WTC11 (cell line): ENCODE measurements around the gene TM9SF3. TPM values are rescaled to one million over a fixed set of nuclear protein-coding genes. Genes with fewer than 3 reads are reported as not detected.

Experiments
- ATAC-seq: fragments of 200-7000 bp; cut with Tn5 transposase; 2 replicates; pipeline ENCODE4 v1.10.0; 2021; ENCODE audit warnings: mild to moderate bottlenecking, moderate library complexity
- CTCF ChIA-PET: fragments of 300-600 bp; sonication (Branson Sonifier 250); formaldehyde crosslinking; loops from one replicate; lab custom pipeline; 2021; ENCODE audit warnings: antibody characterized with exemption; lab: Charles Lee
- POLR2A ChIA-PET: fragments of 350-600 bp; sonication (Branson Sonifier 250); formaldehyde crosslinking; loops from one replicate; lab custom pipeline; 2021; ENCODE audit warnings: antibody characterized with exemption; lab: Charles Lee
- DNase-seq: peaks from one replicate; pipeline ENCODE4 v3.0.0; 2021; ENCODE audit warnings: low spot score
- H3K27ac Mint-ChIP-seq: 2 replicates; pipeline ENCODE4 v1.8.0; 2021; ENCODE audit warnings: mixed read lengths
- H3K27me3 Mint-ChIP-seq: 2 replicates; pipeline ENCODE4 v1.8.0; 2021; ENCODE audit warnings: low read depth, mild to moderate bottlenecking, moderate library complexity, mixed read lengths
- H3K36me3 Mint-ChIP-seq: 2 replicates; pipeline ENCODE4 v1.8.0; 2021; ENCODE audit warnings: mixed read lengths
- H3K4me1 Mint-ChIP-seq: 2 replicates; pipeline ENCODE4 v1.8.0; 2022; ENCODE audit warnings: mixed read lengths
- H3K4me3 Mint-ChIP-seq: 2 replicates; pipeline ENCODE4 v1.8.0; 2021; ENCODE audit warnings: mild to moderate bottlenecking, moderate library complexity, mixed read lengths
- H3K9me3 Mint-ChIP-seq: 2 replicates; pipeline ENCODE4 v1.8.0; 2021; ENCODE audit warnings: mixed read lengths
- FOXJ3 ChIP-seq: sonication (generic); formaldehyde crosslinking; IDR thresholded peaks from 2 replicates; pipeline ENCODE4 v1.9.0; 2021; ENCODE audit warnings: missing genetic modification reagents, mild to moderate bottlenecking, borderline replicate concordance
- GABPB1 ChIP-seq: sonication (generic); formaldehyde crosslinking; IDR thresholded peaks from 2 replicates; pipeline ENCODE4 v1.8.1; 2023; ENCODE audit warnings: mild to moderate bottlenecking, missing genetic modification reagents
- GRHL2 ChIP-seq: fragments of 250-450 bp; sonication (Bioruptor Pico); IDR thresholded peaks from 2 replicates; pipeline ENCODE4 v1.8.0; 2022; ENCODE audit warnings: mild to moderate bottlenecking, moderate library complexity; ENCODE audit not compliant: insufficient replicate concordance, severe bottlenecking
- GTF2I ChIP-seq: fragments of 250-450 bp; sonication (Bioruptor Pico); conservative IDR thresholded peaks from 2 replicates; pipeline ENCODE4 v1.4.0; 2021; ENCODE audit warnings: mild to moderate bottlenecking
- IRF2 ChIP-seq: sonication (generic); formaldehyde crosslinking; IDR thresholded peaks from 2 replicates; pipeline ENCODE4 v1.8.0; 2022; ENCODE audit warnings: low read depth, missing genetic modification reagents, borderline replicate concordance
- JAZF1 ChIP-seq: fragments of 250-450 bp; sonication (Bioruptor Pico); IDR thresholded peaks from 2 replicates; pipeline ENCODE4 v1.9.0; 2021; ENCODE audit warnings: moderate library complexity, mild to moderate bottlenecking, inconsistent platforms
- MXD4 ChIP-seq: fragments of 250-450 bp; sonication (Bioruptor Pico); IDR thresholded peaks from 2 replicates; pipeline ENCODE4 v1.8.0; 2021; ENCODE audit warnings: mild to moderate bottlenecking, moderate library complexity, borderline replicate concordance
- NFE2L1 ChIP-seq: sonication (generic); formaldehyde crosslinking; IDR thresholded peaks from 2 replicates; pipeline ENCODE4 v1.8.1; 2023; ENCODE audit warnings: missing genetic modification reagents
- NFYB ChIP-seq: sonication (generic); formaldehyde crosslinking; conservative IDR thresholded peaks from 2 replicates; pipeline ENCODE4 v1.8.0; 2022; ENCODE audit warnings: low read depth, missing genetic modification reagents
- NR2C2 ChIP-seq: sonication (generic); formaldehyde crosslinking; IDR thresholded peaks from 2 replicates; pipeline ENCODE4 v1.8.0; 2022; ENCODE audit warnings: mild to moderate bottlenecking, missing genetic modification reagents
- OVOL2 ChIP-seq: fragments of 250-450 bp; sonication (Bioruptor Pico); IDR thresholded peaks from 2 replicates; pipeline ENCODE4 v1.9.0; 2021; ENCODE audit warnings: mild to moderate bottlenecking, borderline replicate concordance
- SOX15 ChIP-seq: fragments of 250-450 bp; sonication (Bioruptor Pico); IDR thresholded peaks from 2 replicates; pipeline ENCODE4 v1.9.0; 2021; ENCODE audit warnings: mild to moderate bottlenecking
- SP1 ChIP-seq: sonication (generic); formaldehyde crosslinking; conservative IDR thresholded peaks from 2 replicates; pipeline ENCODE4 v1.8.1; 2022; ENCODE audit warnings: missing genetic modification reagents
- TCF7 ChIP-seq: sonication (generic); formaldehyde crosslinking; IDR thresholded peaks from 2 replicates; pipeline ENCODE4 v1.8.0; 2022; ENCODE audit warnings: mild to moderate bottlenecking, low read depth, missing genetic modification reagents, moderate library complexity
- ZBTB21 ChIP-seq: sonication (generic); formaldehyde crosslinking; IDR thresholded peaks from 2 replicates; pipeline ENCODE4 v1.8.1; 2023; ENCODE audit warnings: mild to moderate bottlenecking, missing genetic modification reagents, borderline replicate concordance
- ZNF121 ChIP-seq: sonication (generic); formaldehyde crosslinking; IDR thresholded peaks from 2 replicates; pipeline ENCODE4 v1.8.0; 2023; ENCODE audit warnings: missing genetic modification reagents
- ZNF138 ChIP-seq: sonication (generic); formaldehyde crosslinking; conservative IDR thresholded peaks from 2 replicates; pipeline ENCODE4 v1.8.1; 2022; ENCODE audit warnings: mild to moderate bottlenecking, moderate library complexity, missing genetic modification reagents
- ZNF416 ChIP-seq: fragments of 250-450 bp; sonication (Bioruptor Pico); IDR thresholded peaks from 2 replicates; pipeline ENCODE4 v1.9.0; 2021; ENCODE audit warnings: mild to moderate bottlenecking, inconsistent platforms
- total RNA-seq: library from RNA; stranded (reverse); gene quantifications from 3 replicates; pipeline ENCODE4 v1.2.3, GENCODE V29; 2021
- TF ChIP-seq, protein P1 (sequence below): fragments of 200-600 bp; IDR thresholded peaks from 2 replicates; pipeline ENCODE4 v1.8.0; 2022; ENCODE audit warnings: antibody characterized with exemption
- TF ChIP-seq, protein P2 (sequence below): sonication (generic); formaldehyde crosslinking; IDR thresholded peaks from 2 replicates; pipeline ENCODE4 v1.8.1; 2022; ENCODE audit warnings: missing genetic modification reagents, borderline replicate concordance
- TF ChIP-seq, protein P3 (sequence below): fragments of 250-450 bp; sonication (Bioruptor Pico); IDR thresholded peaks from 2 replicates; pipeline ENCODE4 v1.8.0; 2021; ENCODE audit warnings: mild to moderate bottlenecking
- TF ChIP-seq, protein P4 (sequence below): sonication (generic); formaldehyde crosslinking; IDR thresholded peaks from 2 replicates; pipeline ENCODE4 v1.8.1; 2022; ENCODE audit warnings: low read depth, missing genetic modification reagents, borderline replicate concordance
- TF ChIP-seq, protein P5 (sequence below): sonication (generic); formaldehyde crosslinking; IDR thresholded peaks from 2 replicates; pipeline ENCODE4 v1.8.0; 2023; ENCODE audit warnings: mild to moderate bottlenecking, missing genetic modification reagents
- TF ChIP-seq, protein P6 (sequence below): sonication (generic); formaldehyde crosslinking; IDR thresholded peaks from 2 replicates; pipeline ENCODE4 v1.8.1; 2022; ENCODE audit warnings: mild to moderate bottlenecking, missing genetic modification reagents, moderate library complexity, borderline replicate concordance

Gene TM9SF3
- total RNA-seq, 1 experiment from 2014 or later, result 116 TPM

DNA sequence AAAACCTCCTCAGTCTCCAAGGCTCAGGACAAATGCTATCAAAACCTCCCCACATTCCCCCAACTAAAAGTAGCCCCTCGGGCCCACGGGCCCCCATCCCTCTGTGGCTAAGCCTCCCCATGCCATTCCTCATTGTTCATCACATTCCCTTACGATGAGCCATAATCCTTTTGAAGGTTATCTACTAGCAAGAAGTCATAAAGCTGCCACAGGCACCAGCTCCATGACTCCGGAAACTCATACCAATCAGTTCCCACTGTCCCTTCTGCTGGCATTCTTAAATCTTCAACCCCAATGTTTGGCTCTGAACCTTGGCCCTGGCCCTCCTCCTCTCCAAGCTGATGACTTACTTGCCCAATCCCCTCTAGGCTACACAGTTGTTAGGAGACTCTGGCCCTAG is 19.4 kb upstream of the TM9SF3 start:
- DNase-seq, result no peak
- CTCF ChIA-PET, result interaction anchor here (0.7 kb wide), 1 partner anchor 235 kb away, joined by 3 read pairs; no protein-coding TSS in a partner anchor
- Mint-ChIP-seq H3K9me3 (no peaks in the 10 kb centered on the region), H3K27ac (no peak overlapping the region), H3K27me3 (no peaks in the 10 kb centered on the region), H3K4me1 (peaks cover 7% of the 10 kb centered on the region; the same call in 1 of the 2 replicates), H3K36me3 (no peaks in the 10 kb centered on the region), H3K4me3 (no peak overlapping the region)
- TF ChIP-seq OVOL2, result no peak
- no peak for TF ChIP-seq TCF7 (CRISPR knock-in tag)
- no peak for TF ChIP-seq MXD4 (CRISPR knock-in tag)
- TF ChIP-seq JAZF1 (CRISPR knock-in tag), result no peak
- TF ChIP-seq GTF2I (CRISPR knock-in tag), result no peak
- no peak for TF ChIP-seq SP1 (CRISPR knock-in tag)
- no peak for TF ChIP-seq ZNF416
- no peak for TF ChIP-seq GRHL2 (CRISPR knock-in tag)
- TF ChIP-seq, protein P1, sequence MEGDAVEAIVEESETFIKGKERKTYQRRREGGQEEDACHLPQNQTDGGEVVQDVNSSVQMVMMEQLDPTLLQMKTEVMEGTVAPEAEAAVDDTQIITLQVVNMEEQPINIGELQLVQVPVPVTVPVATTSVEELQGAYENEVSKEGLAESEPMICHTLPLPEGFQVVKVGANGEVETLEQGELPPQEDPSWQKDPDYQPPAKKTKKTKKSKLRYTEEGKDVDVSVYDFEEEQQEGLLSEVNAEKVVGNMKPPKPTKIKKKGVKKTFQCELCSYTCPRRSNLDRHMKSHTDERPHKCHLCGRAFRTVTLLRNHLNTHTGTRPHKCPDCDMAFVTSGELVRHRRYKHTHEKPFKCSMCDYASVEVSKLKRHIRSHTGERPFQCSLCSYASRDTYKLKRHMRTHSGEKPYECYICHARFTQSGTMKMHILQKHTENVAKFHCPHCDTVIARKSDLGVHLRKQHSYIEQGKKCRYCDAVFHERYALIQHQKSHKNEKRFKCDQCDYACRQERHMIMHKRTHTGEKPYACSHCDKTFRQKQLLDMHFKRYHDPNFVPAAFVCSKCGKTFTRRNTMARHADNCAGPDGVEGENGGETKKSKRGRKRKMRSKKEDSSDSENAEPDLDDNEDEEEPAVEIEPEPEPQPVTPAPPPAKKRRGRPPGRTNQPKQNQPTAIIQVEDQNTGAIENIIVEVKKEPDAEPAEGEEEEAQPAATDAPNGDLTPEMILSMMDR, result no peak
- TF ChIP-seq, protein P2, sequence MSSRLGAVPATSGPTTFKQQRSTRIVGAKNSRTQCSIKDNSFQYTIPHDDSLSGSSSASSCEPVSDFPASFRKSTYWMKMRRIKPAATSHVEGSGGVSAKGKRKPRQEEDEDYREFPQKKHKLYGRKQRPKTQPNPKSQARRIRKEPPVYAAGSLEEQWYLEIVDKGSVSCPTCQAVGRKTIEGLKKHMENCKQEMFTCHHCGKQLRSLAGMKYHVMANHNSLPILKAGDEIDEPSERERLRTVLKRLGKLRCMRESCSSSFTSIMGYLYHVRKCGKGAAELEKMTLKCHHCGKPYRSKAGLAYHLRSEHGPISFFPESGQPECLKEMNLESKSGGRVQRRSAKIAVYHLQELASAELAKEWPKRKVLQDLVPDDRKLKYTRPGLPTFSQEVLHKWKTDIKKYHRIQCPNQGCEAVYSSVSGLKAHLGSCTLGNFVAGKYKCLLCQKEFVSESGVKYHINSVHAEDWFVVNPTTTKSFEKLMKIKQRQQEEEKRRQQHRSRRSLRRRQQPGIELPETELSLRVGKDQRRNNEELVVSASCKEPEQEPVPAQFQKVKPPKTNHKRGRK (CRISPR knock-in tag), result no peak
- TF ChIP-seq ZBTB21, result no peak
- no peak for TF ChIP-seq ZNF121 (CRISPR knock-in tag)
- TF ChIP-seq, protein P3, sequence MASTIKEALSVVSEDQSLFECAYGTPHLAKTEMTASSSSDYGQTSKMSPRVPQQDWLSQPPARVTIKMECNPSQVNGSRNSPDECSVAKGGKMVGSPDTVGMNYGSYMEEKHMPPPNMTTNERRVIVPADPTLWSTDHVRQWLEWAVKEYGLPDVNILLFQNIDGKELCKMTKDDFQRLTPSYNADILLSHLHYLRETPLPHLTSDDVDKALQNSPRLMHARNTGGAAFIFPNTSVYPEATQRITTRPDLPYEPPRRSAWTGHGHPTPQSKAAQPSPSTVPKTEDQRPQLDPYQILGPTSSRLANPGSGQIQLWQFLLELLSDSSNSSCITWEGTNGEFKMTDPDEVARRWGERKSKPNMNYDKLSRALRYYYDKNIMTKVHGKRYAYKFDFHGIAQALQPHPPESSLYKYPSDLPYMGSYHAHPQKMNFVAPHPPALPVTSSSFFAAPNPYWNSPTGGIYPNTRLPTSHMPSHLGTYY (CRISPR knock-in tag), result no peak
- TF ChIP-seq GABPB1 (CRISPR knock-in tag), result no peak
- TF ChIP-seq, protein P4, sequence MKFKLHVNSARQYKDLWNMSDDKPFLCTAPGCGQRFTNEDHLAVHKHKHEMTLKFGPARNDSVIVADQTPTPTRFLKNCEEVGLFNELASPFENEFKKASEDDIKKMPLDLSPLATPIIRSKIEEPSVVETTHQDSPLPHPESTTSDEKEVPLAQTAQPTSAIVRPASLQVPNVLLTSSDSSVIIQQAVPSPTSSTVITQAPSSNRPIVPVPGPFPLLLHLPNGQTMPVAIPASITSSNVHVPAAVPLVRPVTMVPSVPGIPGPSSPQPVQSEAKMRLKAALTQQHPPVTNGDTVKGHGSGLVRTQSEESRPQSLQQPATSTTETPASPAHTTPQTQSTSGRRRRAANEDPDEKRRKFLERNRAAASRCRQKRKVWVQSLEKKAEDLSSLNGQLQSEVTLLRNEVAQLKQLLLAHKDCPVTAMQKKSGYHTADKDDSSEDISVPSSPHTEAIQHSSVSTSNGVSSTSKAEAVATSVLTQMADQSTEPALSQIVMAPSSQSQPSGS (CRISPR knock-in tag), result no peak
- no peak for TF ChIP-seq SOX15 (CRISPR knock-in tag)
- TF ChIP-seq ZNF138, result no peak
- TF ChIP-seq, protein P5, sequence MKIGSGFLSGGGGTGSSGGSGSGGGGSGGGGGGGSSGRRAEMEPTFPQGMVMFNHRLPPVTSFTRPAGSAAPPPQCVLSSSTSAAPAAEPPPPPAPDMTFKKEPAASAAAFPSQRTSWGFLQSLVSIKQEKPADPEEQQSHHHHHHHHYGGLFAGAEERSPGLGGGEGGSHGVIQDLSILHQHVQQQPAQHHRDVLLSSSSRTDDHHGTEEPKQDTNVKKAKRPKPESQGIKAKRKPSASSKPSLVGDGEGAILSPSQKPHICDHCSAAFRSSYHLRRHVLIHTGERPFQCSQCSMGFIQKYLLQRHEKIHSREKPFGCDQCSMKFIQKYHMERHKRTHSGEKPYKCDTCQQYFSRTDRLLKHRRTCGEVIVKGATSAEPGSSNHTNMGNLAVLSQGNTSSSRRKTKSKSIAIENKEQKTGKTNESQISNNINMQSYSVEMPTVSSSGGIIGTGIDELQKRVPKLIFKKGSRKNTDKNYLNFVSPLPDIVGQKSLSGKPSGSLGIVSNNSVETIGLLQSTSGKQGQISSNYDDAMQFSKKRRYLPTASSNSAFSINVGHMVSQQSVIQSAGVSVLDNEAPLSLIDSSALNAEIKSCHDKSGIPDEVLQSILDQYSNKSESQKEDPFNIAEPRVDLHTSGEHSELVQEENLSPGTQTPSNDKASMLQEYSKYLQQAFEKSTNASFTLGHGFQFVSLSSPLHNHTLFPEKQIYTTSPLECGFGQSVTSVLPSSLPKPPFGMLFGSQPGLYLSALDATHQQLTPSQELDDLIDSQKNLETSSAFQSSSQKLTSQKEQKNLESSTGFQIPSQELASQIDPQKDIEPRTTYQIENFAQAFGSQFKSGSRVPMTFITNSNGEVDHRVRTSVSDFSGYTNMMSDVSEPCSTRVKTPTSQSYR, result no peak
- no peak for TF ChIP-seq NFYB (CRISPR knock-in tag)
- ATAC-seq, result no peak
- POLR2A ChIA-PET, result no interaction called here

DNA sequence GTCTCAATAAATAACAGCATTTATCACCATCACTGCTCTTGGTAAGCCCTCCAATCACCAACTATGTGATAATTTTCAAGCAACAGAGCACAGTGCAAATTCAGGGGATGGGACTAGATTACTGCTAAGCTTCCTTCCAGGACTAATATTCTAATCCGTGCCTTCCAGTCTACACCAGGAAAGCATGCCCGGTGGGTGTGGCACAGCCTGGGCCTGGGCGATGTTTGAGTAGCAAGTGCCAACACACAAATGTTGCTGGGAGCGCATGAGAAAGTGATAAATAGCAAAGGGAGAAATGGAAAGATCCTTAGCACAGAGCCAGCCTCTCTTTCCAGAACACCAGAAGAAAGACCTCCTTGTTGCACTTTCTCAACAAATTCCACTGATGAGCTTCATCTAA is 13.5 kb upstream of the TM9SF3 start:
- CTCF ChIA-PET, result no interaction called here
- POLR2A ChIA-PET, result no interaction called here

More for the DNA sequence above, 13.5 kb upstream of the TM9SF3 start:
- ATAC-seq (no peak), DNase-seq (no peak)
- Mint-ChIP-seq H3K27ac (no peak overlapping the region), H3K4me1 (peaks cover 6% of the 10 kb centered on the region), H3K27me3 (no peaks in the 10 kb centered on the region), H3K9me3 (no peaks in the 10 kb centered on the region), H3K4me3 (no peak overlapping the region), H3K36me3 (no peaks in the 10 kb centered on the region)
- TF ChIP-seq NR2C2 (CRISPR knock-in tag), result no peak
- TF ChIP-seq FOXJ3 (CRISPR knock-in tag), result no peak
- TF ChIP-seq IRF2 (CRISPR knock-in tag), result no peak
- no peak for TF ChIP-seq OVOL2
- TF ChIP-seq SOX15 (CRISPR knock-in tag), result no peak
- TF ChIP-seq TCF7 (CRISPR knock-in tag), result no peak
- TF ChIP-seq, protein P6, sequence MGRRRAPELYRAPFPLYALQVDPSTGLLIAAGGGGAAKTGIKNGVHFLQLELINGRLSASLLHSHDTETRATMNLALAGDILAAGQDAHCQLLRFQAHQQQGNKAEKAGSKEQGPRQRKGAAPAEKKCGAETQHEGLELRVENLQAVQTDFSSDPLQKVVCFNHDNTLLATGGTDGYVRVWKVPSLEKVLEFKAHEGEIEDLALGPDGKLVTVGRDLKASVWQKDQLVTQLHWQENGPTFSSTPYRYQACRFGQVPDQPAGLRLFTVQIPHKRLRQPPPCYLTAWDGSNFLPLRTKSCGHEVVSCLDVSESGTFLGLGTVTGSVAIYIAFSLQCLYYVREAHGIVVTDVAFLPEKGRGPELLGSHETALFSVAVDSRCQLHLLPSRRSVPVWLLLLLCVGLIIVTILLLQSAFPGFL (CRISPR knock-in tag), result no peak
- TF ChIP-seq NFE2L1 (CRISPR knock-in tag), result no peak
